ENCODE data around the gene NFE2L3.

NFE2L3 gene

GRCh38 chr7:26199301-26200037 lies 47.5 kb downstream of the NFE2L3 start:
- DNase-seq (ENCODE audit: low spot score) = peak; percentile 70

- peak; percentile 71 for DNase-seq (ENCODE audit: low spot score)
These were observed 48.0 kb downstream of the NFE2L3 start for GRCh38 chr7:26200038-26200443.

GRCh38 chr7:26200444-26201246 lies 48.6 kb downstream of the NFE2L3 start, which contains the start of gene HNRNPA2B1:
HNRNPA2B1 (minus strand) TSS chr7:26200746; CDS start chr7:26200577, 169 bp downstream.
- peak; percentile 99 for DNase-seq (ENCODE audit: low spot score)

GRCh38 chr7:26201247-26202018 lies 49.4 kb downstream of the NFE2L3 start, which contains the start of gene CBX3:
CBX3 (plus strand) TSS chr7:26201745; CDS start chr7:26202999, 1,254 bp downstream.
- peak; percentile 95 for DNase-seq (ENCODE audit: low spot score)

- no peak for DNase-seq (ENCODE audit: low spot score)
These were observed 50.3 kb downstream of the NFE2L3 start for GRCh38 chr7:26202019-26202990.

- DNase-seq (ENCODE audit: low spot score) = no peak
These were observed 51.0 kb downstream of the NFE2L3 start for GRCh38 chr7:26203016-26203415.

- DNase-seq (ENCODE audit: low spot score) = no peak
These were observed 56.0 kb downstream of the NFE2L3 start for GRCh38 chr7:26208040-26208439.

GRCh38 chr7:26212921-26213718 lies 61.1 kb downstream of the NFE2L3 start:
- no peak for DNase-seq (ENCODE audit: low spot score)

- DNase-seq (ENCODE audit: low spot score) = no peak
These were observed 62.0 kb downstream of the NFE2L3 start for GRCh38 chr7:26213807-26214515.

- no peak for DNase-seq (ENCODE audit: low spot score)
These were observed 64.1 kb downstream of the NFE2L3 start for GRCh38 chr7:26216049-26216448.

- DNase-seq (ENCODE audit: low spot score) = no peak
These were observed 72.4 kb downstream of the NFE2L3 start for GRCh38 chr7:26224359-26224758.

- no peak for DNase-seq (ENCODE audit: low spot score)
These were observed 76.0 kb downstream of the NFE2L3 start for GRCh38 chr7:26227987-26228386.

- DNase-seq (ENCODE audit: low spot score) = no peak
These were observed 82.0 kb downstream of the NFE2L3 start for GRCh38 chr7:26233902-26234511.

All from activated CD4-positive, alpha-beta T cell treated with anti-CD3 and anti-CD28 coated beads, Interleukin-2, Interleukin-4, amounts not matched to agents 100 ng/mL and 50 ng/mL, durations not matched to agents 16 hours and 8 hours (primary cell).